OCI-LY7 (cell line): Measurements from ENCODE around the gene UGP2.
"Not testable (repeated sequence)": the region's sequence is repeated elsewhere in the genome, so short reads cannot be mapped to it uniquely, and the experiment has no call there.

Experiments
- EZH2phosphoT487 ChIP-seq: fragments of 200-600 bp; sonication (generic); IDR thresholded peaks from 2 replicates; pipeline ENCODE4 v1.6.1; 2018; ENCODE audit warnings: low read depth, borderline replicate concordance, mild to moderate bottlenecking, mixed run types, antibody characterized with exemption, low read length, moderate library complexity, mixed read lengths
- TF ChIP-seq, protein P1 (sequence below): fragments of 200-600 bp; sonication (generic); conservative IDR thresholded peaks from 2 replicates; pipeline ENCODE4 v1.5.1; 2014; ENCODE audit warnings: mild to moderate bottlenecking, antibody characterized with exemption, low read length, moderate library complexity, mixed read lengths

DNA sequence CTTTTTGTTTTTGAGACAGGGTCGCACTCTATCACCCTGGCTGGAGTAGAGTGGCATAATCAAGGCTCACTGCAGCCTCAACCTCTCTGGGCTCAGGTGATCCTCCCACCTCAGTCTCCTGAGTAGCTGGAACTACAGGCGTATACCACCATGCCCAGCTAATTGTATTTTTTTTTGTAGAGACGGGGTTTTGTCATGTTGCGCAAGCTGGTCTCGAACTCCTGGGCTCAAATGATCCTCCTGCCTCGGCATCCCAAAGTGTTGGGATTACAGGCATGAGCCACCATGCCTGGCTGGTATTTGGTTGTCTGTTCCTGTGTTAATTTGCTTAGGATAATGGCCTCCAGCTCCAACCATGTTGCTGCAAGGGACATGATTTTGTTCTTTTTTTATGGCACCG, 29.8 kb upstream of the UGP2 start:
- TF ChIP-seq, protein P1, sequence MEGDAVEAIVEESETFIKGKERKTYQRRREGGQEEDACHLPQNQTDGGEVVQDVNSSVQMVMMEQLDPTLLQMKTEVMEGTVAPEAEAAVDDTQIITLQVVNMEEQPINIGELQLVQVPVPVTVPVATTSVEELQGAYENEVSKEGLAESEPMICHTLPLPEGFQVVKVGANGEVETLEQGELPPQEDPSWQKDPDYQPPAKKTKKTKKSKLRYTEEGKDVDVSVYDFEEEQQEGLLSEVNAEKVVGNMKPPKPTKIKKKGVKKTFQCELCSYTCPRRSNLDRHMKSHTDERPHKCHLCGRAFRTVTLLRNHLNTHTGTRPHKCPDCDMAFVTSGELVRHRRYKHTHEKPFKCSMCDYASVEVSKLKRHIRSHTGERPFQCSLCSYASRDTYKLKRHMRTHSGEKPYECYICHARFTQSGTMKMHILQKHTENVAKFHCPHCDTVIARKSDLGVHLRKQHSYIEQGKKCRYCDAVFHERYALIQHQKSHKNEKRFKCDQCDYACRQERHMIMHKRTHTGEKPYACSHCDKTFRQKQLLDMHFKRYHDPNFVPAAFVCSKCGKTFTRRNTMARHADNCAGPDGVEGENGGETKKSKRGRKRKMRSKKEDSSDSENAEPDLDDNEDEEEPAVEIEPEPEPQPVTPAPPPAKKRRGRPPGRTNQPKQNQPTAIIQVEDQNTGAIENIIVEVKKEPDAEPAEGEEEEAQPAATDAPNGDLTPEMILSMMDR = not testable (repeated sequence)
- not testable (repeated sequence) for TF ChIP-seq EZH2phosphoT487
